NCI-H1436 treated with DMSO at 0.1 percent for 48 hours (cell line): Measurements from ENCODE around the gene SMAD5.

Experiments
- DNase-seq: peaks from one replicate; lab custom pipeline; 2025; lab: John Stamatoyannopoulos, UW

SMAD5 gene

DNA sequence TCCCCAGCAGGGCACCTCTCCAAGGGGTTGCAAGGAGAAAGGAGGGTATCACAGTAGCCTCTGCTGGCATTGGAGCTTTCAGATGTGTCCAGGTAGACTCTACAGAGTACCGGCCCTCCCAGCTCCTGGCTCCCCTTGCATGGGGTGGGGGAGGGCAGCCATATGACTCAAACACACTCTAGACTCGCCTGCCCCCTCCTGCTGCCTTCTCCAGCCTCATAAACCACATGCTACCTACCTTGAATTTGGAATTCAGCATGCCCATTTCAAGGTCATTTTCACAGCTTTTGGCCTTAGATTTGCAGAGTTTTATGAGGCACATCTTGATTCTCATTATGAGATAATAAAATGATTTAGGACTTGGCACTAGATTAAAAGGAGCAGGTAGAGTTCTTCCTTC lies 93.2 kb downstream of the SMAD5 start:
- no peak for DNase-seq

- DNase-seq: no peak
Measured at GRCh38 chr5:136226401-136226800, 93.8 kb downstream of the SMAD5 start.

GRCh38 chr5:136228136-136228757 lies 95.6 kb downstream of the SMAD5 start:
- DNase-seq: no peak

GRCh38 chr5:136230176-136230575 lies 97.5 kb downstream of the SMAD5 start:
- DNase-seq: no peak

DNA sequence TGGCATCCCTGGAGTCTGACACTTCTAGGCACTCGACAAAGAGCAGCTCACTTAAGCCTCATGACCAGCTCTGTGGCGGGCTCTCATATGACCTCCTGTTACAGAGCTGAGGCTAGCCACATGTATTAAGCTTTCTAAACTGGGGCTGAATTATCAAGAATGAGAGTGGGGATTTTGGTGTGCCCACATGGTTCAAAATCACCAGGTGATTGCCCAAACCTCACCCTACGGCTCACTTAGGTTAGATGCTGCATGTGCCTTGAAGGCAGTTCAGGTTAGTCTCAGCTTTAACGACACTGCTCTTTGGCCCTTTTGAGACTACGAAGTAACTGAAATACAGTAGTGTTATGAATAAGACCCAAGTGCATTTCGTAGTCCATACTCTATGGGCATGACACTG lies 99.7 kb downstream of the SMAD5 start:
- DNase-seq: no peak
